Muscle of arm (tissue), 14 donors: ENCODE results near the gene CHRM5. TPM values are rescaled to one million over a fixed set of nuclear protein-coding genes. Genes with fewer than 3 reads are reported as not detected.
A peak's percentile ranks its signal among the peaks of the same experiment; 100 is the strongest.

Experiments
- DNase-seq: peaks from one replicate; pipeline ENCODE4 v3.0.0-alpha.2; 2013
- long read RNA-seq, 11 donors: transcript quantifications; one replicate each; lab custom pipeline, GENCODE V29; 2026
- polyA plus RNA-seq, 12 donors: library from polyadenylated mRNA; unstranded; fragments of 120-200 nt; gene quantifications; one replicate each; pipeline ENCODE4 v1.2.1, GENCODE V29; 2013; ENCODE audit not compliant: insufficient read length in 12 of 12

CHRM5 gene, protein sequence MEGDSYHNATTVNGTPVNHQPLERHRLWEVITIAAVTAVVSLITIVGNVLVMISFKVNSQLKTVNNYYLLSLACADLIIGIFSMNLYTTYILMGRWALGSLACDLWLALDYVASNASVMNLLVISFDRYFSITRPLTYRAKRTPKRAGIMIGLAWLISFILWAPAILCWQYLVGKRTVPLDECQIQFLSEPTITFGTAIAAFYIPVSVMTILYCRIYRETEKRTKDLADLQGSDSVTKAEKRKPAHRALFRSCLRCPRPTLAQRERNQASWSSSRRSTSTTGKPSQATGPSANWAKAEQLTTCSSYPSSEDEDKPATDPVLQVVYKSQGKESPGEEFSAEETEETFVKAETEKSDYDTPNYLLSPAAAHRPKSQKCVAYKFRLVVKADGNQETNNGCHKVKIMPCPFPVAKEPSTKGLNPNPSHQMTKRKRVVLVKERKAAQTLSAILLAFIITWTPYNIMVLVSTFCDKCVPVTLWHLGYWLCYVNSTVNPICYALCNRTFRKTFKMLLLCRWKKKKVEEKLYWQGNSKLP
- under 1 TPM in 8 of 12 donors, not detected in 4; 0.04 to 0.17 (median 0.08) TPM for polyA plus RNA-seq
- long read RNA-seq, donor 1, partial matches to known transcripts = 16 of 16 reads
- long read RNA-seq, donor 1, other reads (novel, unspliced or antisense) = 0 of 16 reads
- long read RNA-seq, donor 2 = 0 reads
- long read RNA-seq, donor 3 = 0 reads
- long read RNA-seq, donor 4 = 0 reads
- long read RNA-seq, donor 5 = 0 reads
- long read RNA-seq, donor 6 = 0 reads
- long read RNA-seq, donor 7 = 0 reads
- long read RNA-seq, donor 8, partial matches to known transcripts = 45 of 45 reads
- long read RNA-seq, donor 8, other reads (novel, unspliced or antisense) = 0 of 45 reads
- long read RNA-seq, donor 9 = 0 reads
- long read RNA-seq, donor 10 = 0 reads
- long read RNA-seq, donor 11 = 0 reads

DNA sequence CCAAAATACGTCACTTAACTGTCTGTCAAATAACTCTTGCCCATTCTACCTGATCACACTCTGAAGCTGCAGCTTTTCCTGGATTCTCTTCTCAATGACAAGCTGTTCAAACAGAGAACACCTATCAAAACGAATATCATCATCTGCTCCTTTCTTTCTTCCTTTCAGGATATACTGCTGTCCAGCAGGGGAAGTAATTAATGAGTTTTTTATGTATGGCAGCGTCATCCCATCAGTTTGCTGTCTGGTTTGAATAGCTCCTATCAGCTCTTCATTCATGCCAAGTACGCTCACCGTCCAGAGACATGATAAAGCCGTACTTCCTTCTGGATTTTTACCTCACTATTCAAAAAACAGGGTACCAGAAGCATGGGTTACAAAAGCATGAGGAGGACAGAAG is at the start of gene CHRM5:
CHRM5 (plus strand) TSS at position 274 of the 400 bp plus-strand sequence. CDS start 94,221 bp downstream, outside the sequence.
- no peak for DNase-seq

DNA sequence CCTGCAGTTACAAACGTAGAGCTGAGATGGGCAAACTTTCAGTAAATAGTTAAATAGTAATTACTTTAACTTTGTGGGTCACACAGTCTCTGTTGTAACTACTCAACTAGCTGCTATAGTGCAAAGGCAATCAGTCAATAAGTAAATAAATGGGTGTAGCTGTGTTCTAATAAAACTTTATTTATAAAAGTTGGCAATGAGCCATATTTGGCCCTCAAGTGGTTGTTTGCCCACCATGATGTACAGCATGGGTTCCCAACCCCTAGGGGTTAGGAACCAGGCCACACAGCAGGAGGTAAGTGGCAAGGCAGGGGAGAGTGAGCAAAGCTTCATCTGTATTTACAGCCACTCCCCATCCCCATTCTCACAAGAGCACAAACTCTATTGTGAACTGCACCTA is 44.9 kb upstream of the CHRM5 start:
- DNase-seq = no peak

DNA sequence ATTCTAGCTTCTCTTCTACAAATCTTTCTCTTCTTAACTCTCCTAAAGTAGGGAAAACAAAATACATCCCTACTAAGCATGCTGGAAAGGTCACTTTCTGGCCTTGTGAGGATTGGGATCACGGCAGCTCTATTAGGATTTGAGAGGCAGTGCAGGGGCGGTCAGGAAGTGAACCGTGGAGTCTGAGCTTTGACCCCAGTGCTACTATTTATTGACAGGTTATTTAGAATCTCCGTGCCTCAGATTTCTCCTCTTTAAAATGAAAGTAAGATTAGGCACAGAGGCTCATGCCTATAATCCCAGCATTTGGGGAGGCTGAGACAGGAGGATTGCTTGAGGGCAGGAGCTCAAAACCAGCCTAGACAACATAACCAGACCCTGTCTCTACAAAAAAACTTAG is 42.0 kb upstream of the CHRM5 start:
- no peak for DNase-seq

DNA sequence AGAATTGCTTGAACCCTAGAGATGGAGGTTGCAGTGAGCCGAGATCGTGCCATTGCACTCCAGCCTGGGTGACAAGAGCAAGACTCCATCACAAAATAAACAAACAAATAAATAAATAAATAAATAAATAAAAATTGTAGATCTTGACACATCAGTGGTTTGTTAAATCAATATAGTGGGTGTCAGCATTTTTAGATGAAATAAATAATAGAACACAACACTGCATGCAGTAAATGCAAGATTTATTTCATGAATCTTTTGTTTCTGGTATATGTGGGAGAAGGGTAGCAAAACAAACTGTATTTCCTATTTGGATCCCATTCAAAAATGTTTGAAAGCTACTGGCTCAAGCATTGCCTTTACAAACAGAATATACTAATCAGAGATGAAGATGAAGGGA is 35.6 kb upstream of the CHRM5 start:
- DNase-seq = no peak

DNA sequence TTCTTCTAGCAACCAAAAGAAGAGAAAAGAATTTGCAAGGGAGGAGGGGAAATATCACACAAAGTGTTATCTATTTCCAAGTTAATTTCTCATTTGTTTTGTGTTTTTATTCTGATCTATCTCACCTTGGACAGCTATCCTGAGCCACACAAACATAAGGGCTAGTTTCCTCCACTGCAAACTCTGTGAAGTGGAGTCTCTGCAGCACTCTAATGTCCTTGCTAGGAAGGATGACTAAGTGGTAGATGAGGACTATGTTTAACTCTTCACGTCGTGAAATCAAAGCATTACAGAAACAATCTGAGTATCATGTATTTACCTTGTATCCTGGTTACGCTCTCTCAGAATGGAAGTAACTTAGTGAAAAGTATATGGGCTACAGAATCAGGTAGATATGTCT is 33.9 kb upstream of the CHRM5 start:
- DNase-seq = no peak

DNA sequence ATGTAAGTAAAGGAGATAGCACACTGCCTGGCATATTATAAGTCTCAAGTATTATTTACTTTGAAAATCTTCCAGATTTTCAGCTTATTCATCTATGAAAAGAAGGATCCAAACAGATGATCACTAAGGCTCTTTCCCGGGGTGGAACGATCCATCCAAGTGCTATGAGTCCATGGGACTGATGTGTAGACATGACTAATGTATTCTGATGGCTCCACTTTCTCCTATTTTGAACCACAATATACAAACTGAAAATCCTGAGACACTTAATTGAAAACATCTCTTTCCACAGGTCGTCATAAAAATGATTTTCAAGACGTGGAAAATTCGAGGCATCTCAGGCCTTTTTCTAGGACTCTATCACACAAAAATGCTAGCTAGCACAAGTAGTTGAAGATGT is 33.4 kb upstream of the CHRM5 start:
- no peak for DNase-seq

DNA sequence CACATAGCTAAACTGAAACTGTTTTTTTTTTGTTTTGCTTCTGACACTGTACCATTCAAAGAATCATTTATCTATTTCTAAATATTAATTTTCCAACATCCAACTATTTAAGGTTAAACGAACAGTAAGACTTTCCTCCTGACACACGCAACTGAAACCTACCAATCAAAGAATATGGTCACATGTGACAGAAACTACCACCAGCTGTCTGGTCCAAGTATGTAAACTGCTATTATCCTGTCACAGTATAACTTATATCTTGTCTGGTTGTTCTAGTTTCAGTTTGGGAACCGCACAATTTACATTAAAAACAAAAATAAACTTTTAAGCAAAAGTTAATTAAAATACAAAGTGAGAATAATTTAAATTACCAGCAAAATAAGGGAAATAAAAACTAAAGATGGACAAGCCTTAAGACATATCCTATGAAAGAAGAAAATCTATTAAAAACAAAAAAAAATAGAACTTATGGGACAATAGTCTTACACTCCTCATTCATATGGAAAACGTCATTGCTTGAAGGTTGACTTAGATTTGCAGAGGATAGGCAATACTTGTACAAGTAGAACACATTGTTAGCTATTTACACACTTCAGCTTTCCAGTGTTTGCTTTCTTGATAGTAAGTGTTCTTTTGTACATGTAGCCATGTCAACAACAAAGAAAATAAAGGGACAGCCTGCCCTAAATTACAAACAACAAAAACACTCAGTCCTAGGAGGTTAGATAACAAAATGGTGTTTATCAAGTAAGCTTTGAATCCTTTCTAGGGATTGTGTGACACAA is 26.8 kb upstream of the CHRM5 start:
- DNase-seq = no peak

DNA sequence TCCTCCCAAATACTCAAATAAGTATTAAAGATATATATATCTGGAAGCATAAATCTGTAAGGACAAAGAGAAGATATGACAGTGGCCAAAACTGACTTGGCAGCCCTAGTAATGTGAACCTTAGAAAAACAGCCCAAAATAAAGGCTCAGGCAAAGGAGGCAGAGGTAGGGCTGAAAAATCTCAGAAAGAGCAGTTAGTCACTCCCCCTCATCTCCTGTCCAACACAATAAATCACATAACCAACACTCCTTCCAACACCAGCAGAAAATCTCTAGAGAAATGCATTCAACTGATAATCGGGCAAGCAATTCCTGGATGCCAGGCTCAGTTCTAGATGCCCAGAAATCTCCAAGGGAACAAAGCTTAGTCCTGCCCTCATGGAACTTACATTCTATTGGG is 22.1 kb upstream of the CHRM5 start:
- DNase-seq = no peak

DNA sequence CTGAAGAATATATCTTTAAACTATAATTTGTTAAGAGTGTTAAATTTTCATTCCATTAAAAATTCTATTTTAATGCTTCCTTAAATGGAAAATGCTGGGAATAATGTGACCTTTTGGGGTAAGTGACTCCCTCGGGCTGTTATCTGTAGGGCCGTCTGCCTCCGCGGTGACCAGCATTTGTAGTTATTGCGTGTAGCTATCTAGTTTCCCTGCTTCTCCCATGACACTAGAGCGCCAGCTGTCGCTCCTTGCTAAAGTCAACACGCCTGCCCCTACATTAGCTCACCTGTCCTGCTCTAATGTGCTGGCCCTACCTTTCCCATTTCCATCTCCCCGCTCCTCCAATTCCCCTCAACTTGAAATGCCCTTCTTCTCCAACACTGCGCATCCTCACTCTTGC is 12.4 kb upstream of the CHRM5 start:
- DNase-seq = no peak

DNA sequence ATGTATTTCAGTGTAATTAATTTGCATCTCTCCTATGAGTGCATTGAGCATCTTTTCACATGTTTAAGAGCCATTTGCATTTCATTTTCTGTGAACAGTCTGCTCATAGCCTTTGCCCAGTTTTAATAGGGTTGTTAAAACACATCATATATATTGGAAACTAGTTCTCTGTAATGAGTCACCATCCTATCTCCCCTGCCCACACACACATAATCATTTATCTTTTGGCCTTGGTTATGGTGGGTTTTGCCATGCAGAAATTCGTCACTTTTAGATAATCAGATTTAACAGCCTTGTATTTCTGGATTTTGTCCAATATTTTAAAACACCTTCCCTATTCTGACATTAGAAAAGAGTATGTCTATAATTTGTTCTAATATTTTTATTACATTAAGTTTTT is 11.9 kb upstream of the CHRM5 start:
- DNase-seq = no peak

DNA sequence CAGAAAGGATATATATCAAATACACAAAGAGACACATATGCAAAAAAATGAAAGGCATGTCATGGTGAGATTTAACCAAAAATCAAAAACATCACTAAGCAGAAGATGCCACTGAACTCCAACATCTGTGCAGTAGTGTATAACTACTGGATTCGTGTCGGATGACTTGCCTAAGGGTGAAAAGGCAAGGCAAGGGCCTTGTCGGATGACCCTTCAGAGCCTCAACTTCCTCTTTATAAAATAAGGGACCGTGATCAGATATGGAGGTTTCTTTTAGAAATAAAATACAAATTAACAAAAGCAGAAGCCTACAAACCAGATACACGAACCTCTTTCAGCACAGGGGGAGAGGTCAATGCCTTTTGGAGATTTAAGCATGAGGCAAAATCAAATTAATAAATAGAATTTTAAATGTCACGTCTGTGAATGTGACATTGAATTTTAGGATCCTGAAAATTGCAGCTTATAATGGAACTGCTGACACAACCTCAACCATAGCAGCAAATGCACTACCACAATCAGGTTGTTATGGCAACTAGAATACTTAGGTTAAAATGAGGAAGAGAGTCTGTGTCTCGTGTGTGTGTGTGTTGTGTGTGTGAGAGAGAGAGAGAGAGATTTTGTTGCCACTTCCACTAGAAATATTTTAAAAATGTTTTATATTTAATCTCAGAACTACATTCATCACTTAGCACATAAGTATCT is 8.3 kb upstream of the CHRM5 start:
- DNase-seq = no peak

DNA sequence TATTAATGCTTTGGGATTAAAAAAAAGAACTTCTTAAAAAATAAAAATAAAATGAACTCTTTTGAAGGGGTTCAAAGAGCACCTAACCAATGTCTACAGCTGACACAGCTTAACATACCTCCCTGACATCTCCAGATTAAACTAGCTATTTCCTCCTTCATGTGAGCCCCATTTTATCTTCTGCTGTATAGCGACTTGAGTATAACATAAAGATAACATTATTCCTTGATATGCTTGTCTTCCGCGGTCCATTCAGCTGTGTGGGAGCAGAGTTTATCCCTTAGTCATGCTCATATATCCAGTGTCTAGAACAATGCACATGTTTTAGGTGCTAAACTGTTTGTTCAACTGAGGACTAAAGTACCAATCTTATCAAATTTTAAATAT is 7.8 kb upstream of the CHRM5 start:
- no peak for DNase-seq

DNA sequence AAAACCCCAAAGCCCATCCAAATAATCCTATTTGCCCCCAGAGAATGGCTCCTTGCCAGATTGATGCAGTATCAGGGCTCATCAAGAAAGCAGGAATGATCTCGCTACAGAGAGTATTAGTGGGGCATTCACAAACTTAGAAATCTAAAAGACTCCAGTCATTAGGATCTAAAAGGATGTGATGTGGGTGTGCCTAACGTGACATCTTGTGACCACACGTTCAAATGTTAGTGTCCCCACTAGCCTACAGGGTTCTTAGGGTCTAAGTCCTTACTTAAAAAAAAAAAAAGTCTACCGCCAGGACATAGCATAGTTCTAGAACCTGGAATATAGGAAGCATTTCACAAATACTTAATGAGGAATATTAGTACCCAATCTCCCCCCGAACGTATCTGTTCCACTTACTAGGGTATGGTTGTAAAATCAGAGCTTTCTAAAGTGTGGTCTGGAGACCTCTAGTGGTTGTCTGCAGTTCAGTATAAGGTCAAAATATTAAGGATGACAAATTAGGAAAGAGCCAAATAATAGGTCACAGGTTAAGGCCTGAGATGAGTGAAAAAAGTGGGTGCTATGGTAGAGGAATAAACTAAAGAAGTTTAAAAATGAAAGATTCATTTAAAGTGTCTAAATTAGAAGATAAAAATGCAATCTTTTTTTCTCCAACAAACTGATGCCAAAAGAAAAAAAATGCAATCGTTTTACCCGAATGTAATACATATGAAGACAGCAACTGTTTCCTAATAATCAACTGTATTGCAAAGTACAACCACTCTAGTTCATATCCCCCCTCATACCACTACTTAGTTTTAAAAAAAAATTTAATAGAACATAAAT is 4.2 kb upstream of the CHRM5 start:
- DNase-seq = no peak

DNA sequence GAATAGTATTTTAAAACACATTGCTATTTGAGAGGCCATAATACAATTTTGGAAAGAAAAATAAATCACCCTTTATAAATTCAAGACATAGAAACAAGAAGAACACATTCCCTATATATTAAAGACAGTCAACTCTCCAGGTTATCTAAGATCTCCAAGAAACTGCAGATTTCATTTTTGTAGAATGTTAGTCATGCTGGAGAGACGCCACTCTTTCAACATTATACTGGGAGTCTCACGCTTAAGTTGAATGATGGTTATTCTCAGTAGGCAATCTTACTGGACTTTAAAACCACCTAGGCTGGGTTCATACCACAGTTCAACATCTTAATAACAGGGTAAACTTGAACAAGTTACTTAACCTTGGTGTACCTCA is 3.6 kb upstream of the CHRM5 start:
- DNase-seq = no peak

DNA sequence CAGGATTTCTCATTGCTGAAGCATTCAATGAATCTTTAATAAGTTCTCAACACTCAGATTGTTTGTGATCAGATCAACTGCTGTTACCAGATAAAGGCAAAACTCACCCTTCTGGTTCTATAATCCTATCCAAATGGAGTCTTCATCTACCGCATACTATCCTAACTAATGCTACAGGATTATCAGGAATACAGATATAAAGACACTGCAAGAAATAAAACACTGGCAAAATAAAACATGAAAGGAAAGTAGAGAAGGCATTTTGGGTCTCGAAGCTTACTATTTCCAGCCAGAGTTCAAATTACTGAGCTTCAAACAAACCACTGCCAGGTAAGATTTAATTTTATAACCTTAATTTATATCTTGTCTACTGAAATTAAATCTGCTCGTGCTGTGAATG is 524 bp downstream of the CHRM5 start:
- DNase-seq = no peak

DNA sequence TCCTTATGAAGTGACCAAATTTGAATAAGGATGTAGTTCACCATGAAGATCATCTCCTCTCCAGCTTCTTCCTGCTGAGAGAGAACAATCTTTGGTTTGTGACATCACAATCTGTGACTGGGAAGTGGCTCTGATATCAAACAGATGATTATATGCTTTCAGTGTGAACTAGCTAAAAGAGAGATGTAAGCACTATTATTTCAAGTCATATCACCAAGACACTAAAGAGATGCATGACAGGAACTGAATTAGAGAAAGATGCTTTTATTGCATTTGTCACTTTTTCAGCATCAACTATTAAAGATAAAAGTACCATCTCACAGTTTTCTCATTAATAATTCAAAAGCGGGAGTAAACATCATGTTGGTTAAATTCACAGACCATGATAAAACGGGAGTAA is 3.5 kb downstream of the CHRM5 start:
- DNase-seq = no peak

DNA sequence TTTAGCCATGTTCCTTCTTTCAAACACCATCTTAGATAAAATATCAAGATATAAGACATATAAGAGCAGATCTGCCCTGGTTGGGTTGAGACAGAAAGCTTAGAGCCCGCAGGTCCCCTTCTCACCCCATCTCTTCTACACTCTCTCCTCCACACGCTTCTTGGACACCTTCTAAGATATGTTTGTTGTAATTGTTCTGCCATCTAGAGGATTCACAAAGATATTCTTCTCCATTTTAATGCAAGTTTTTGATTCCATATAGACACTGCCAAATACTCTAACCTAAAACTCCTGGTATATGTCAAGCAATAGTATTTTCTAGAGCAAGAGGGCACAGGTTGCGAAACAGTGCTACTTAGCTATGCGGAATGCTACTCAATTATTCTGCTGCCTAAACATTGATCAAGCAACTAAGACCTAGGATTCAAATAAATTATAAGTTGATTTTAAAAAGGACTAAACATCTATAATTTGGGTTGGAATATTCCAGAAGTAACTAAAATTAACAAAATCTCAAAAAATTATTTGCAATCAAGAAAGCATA is 6.8 kb downstream of the CHRM5 start:
- DNase-seq = no peak

DNA sequence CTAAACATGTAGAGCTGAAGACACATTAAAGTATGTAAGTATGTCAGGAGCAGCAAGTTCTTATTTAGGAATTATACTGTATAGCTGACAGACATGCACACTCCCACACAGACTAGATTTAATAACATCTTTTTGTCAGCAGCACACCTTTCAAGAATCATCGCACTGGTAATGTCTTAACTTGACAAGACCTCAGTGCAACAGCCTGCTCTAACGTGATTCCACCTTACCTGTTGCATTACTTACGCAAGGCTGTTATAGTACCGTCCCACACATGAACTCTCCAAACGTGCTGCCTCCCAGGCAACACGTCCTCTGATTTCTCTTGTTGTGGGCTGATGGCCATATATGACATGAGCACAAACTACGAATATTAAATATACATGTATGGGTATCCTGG is 11.9 kb downstream of the CHRM5 start:
- DNase-seq = no peak

DNA sequence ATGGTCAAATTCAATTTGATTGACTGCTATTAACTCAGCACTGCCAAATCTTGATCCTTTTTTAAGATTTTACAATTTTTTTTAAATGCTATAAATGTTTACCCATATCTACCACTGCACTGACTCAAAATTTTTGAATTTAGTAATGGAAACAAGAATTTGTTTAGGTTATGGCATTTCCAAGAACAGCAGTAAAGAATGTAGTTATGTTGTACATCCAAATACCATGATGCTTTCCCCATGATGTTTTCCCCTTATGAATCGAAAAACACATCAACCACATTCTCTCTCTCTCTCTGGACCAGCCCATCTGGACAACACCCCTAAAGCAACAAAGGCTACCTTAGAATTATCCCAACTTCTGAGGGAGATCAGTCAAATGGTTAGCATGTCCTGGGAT is 14.2 kb downstream of the CHRM5 start:
- DNase-seq = peak; percentile 22

DNA sequence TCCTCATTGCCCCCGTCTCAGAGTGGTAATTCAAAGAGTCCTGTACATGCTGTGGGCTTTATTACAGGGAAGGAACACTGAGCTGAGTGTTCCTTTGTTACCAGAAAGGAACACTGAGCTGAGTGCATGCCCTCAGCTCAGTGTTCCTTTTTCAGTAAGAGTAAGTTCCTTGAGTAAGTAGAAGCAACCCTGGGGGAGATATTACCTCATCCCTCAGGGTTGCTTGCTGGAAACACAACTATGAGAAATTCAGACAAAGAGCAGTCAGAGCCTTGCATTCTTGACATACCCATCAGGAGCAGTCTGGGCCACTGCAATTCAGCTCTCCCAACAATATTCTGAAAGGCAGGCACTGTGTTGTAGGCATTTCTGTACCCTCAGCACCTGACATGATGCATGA is 17.0 kb downstream of the CHRM5 start:
- DNase-seq = no peak
